Right lobe of liver (tissue), 4 donors: ENCODE measurements around the gene DIRAS3.

Experiments used
- CTCF ChIP-seq, 4 donors: fragments of 200-600 bp in 3 of 4; fragments of 450-650 bp in 1 of 4; IDR thresholded peaks; one replicate each; pipeline versions ENCODE4 v1.5.1 to v1.8.0; 2016 to 2022; ENCODE audit warnings: antibody characterized with exemption in 4 of 4, mild to moderate bottlenecking in 2 of 4
- POLR2A ChIP-seq: fragments of 450-650 bp; IDR thresholded peaks from one replicate; pipeline ENCODE4 v1.6.1; 2017; ENCODE audit warnings: antibody characterized with exemption, mild to moderate bottlenecking
- donor health status: DM: no; HTN: no; CAD: no.
- donor health status: DM: no; HTN: no; CAD: no.
- donor health status: DM: no; HTN: yes; CAD: no.

- TF ChIP-seq CTCF (IDR thresholded peaks at IDR 0.05) = no peak
- TF ChIP-seq POLR2A = no peak
Measured at GRCh38 chr1:68047659-68048026, 2.8 kb downstream of the DIRAS3 start.
